Loucy (cell line): ENCODE data around the gene FYN.
"Not testable (repeated sequence)": the region's sequence is repeated elsewhere in the genome, so short reads cannot be mapped to it uniquely, and the experiment has no call there.

ENCODE experiments used
- EZH2phosphoT487 ChIP-seq: fragments of 200-600 bp; IDR thresholded peaks from 2 replicates; pipeline ENCODE4 v1.6.1; 2018; ENCODE audit warnings: antibody characterized with exemption, mild to moderate bottlenecking, moderate library complexity, borderline replicate concordance
- TF ChIP-seq, protein P1 (sequence below): fragments of 200-600 bp; sonication (generic); conservative IDR thresholded peaks from 2 replicates; pipeline ENCODE4 v1.5.1; 2014; ENCODE audit warnings: mild to moderate bottlenecking, antibody characterized with exemption, low read length

DNA sequence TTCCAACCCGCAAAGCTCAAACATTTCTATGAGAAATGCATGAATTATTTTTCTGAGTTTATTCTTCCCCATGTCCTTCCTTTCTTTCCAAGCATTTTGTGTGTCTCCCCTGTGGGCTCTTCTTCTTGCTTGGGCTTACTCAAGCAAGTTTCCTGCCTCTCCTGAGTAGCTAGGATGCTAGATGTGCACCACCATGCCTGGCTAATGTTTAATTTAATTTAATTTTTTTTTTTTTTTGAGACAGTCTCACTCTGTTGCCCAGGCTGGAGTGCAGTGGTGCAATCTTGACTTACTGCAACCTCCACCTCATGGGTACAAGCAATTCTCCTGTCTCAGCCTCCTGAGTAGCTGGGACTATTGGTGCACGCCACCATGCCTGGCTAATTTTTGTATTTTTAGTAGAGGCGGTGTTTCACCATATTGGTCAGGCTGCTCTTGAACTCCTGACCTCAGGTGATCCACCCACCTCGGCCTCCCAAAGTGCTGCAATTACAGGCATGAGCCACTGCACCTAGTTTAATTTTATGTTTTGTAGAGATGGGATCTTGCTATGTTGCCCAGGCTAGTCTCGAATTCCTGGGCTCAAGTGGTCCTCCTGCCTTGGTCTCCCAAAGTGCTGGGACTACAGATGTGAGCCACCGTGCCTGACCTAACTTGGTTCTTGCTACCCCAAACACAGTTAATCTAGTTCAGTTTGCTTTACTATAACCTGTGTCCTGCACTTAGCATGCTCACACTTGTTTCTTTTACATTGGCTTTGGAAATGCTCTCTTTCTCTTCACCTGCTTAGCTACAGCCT is 192.2 kb downstream of the FYN start:
- TF ChIP-seq, protein P1, sequence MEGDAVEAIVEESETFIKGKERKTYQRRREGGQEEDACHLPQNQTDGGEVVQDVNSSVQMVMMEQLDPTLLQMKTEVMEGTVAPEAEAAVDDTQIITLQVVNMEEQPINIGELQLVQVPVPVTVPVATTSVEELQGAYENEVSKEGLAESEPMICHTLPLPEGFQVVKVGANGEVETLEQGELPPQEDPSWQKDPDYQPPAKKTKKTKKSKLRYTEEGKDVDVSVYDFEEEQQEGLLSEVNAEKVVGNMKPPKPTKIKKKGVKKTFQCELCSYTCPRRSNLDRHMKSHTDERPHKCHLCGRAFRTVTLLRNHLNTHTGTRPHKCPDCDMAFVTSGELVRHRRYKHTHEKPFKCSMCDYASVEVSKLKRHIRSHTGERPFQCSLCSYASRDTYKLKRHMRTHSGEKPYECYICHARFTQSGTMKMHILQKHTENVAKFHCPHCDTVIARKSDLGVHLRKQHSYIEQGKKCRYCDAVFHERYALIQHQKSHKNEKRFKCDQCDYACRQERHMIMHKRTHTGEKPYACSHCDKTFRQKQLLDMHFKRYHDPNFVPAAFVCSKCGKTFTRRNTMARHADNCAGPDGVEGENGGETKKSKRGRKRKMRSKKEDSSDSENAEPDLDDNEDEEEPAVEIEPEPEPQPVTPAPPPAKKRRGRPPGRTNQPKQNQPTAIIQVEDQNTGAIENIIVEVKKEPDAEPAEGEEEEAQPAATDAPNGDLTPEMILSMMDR, result not testable (repeated sequence)
- TF ChIP-seq EZH2phosphoT487, result not testable (repeated sequence)
